SK-N-SH (cell line): ENCODE data around the gene CHPF2.

ENCODE experiments used
- CTCF ChIP-seq: fragments of 200-600 bp; sonication (generic); IDR thresholded peaks from 2 replicates; pipeline ENCODE4 v1.6.1; 2017; ENCODE audit warnings: antibody characterized with exemption, mild to moderate bottlenecking, moderate library complexity
- EZH2phosphoT487 ChIP-seq: fragments of 200-600 bp; sonication (generic); IDR thresholded peaks from 2 replicates; pipeline ENCODE4 v1.6.1; 2017; ENCODE audit warnings: low read depth, mixed run types, mild to moderate bottlenecking, antibody characterized with exemption, moderate library complexity, borderline replicate concordance
- MXI1 ChIP-seq: IDR thresholded peaks from 2 replicates; pipeline ENCODE4 v1.6.1; 2012; ENCODE audit warnings: mild to moderate bottlenecking, low read depth, low read length, improper control_type of control experiment
- PBX3 ChIP-seq: IDR thresholded peaks from 2 replicates; pipeline ENCODE4; 2012
- POLR2AphosphoS5 ChIP-seq: IDR thresholded peaks from 2 replicates; pipeline ENCODE4 v1.6.1; 2012; ENCODE audit warnings: low read depth, low read length
- RAD21 ChIP-seq: IDR thresholded peaks from 2 replicates; pipeline ENCODE4 v1.6.1; 2012; ENCODE audit warnings: mild to moderate bottlenecking, low read length
- REST ChIP-seq: IDR thresholded peaks from 2 replicates; pipeline ENCODE4 v1.6.1; 2012; ENCODE audit warnings: mild to moderate bottlenecking, low read depth, low read length, moderate library complexity
- SMC3 ChIP-seq: IDR thresholded peaks from 2 replicates; pipeline ENCODE4 v1.6.1; 2012; ENCODE audit warnings: low read depth, low read length, improper control_type of control experiment
- TAF1 ChIP-seq: IDR thresholded peaks from 2 replicates; pipeline ENCODE4 v1.6.1; 2012; ENCODE audit warnings: low read depth, mild to moderate bottlenecking, low read length, moderate library complexity, borderline replicate concordance

- TF ChIP-seq SMC3, result no peak
- TF ChIP-seq REST, result no peak
- TF ChIP-seq RAD21, result no peak
- TF ChIP-seq TAF1, result no peak
- no peak for TF ChIP-seq EZH2phosphoT487
- no peak for TF ChIP-seq MXI1
- TF ChIP-seq POLR2AphosphoS5, result no peak
- no peak for TF ChIP-seq CTCF
- TF ChIP-seq PBX3, result no peak
These were observed 45.3 kb downstream of the CHPF2 start for GRCh38 chr7:151277631-151278030.
